Glutamatergic neuron (in vitro differentiated cells): ENCODE measurements around the gene PRSS48. TPM values are rescaled to one million over a fixed set of nuclear protein-coding genes. Genes with fewer than 3 reads are reported as not detected.

Experiments used
- DNase-seq: peaks from one replicate; pipeline ENCODE4 v3.0.0; 2022
- H3K27ac Mint-ChIP-seq: one replicate; pipeline ENCODE4 v1.8.0; 2020; ENCODE audit warnings: mild to moderate bottlenecking, mixed read lengths, inconsistent platforms; ENCODE audit not compliant: unreplicated experiment
- H3K27me3 Mint-ChIP-seq: one replicate; pipeline ENCODE4 v1.8.0; 2020; ENCODE audit warnings: mild to moderate bottlenecking, moderate library complexity, mixed read lengths, inconsistent platforms; ENCODE audit not compliant: unreplicated experiment
- H3K36me3 Mint-ChIP-seq: one replicate; pipeline ENCODE4 v1.8.0; 2020; ENCODE audit warnings: mild to moderate bottlenecking, mixed read lengths, inconsistent platforms; ENCODE audit not compliant: unreplicated experiment
- H3K4me1 Mint-ChIP-seq: one replicate; pipeline ENCODE4 v1.8.0; 2020; ENCODE audit warnings: mild to moderate bottlenecking, low read depth, mixed read lengths, inconsistent platforms; ENCODE audit not compliant: unreplicated experiment
- H3K4me3 Mint-ChIP-seq: one replicate; pipeline ENCODE4 v1.8.0; 2020; ENCODE audit warnings: mild to moderate bottlenecking, mixed read lengths, inconsistent platforms; ENCODE audit not compliant: unreplicated experiment
- H3K9me3 Mint-ChIP-seq: one replicate; pipeline ENCODE4 v1.8.0; 2020; ENCODE audit warnings: mild to moderate bottlenecking, moderate library complexity, mixed read lengths, inconsistent platforms; ENCODE audit not compliant: unreplicated experiment
- CTCF ChIP-seq: fragments of 200-600 bp; sonication (generic); IDR thresholded peaks from one replicate; pipeline ENCODE4 v1.5.0; 2021; ENCODE audit not compliant: partially characterized antibody, unreplicated experiment
- total RNA-seq: library from RNA; stranded (reverse); fragmentation: NEBNext Ultra II Directional; extraction: Animal tissue kit (Norgen Biotek cat#: 25700); gene quantifications from one replicate; pipeline ENCODE4 v1.2.1, GENCODE V29; 2021; ENCODE audit not compliant: unreplicated experiment

Gene PRSS48
- total RNA-seq, 1 donor from 2014 or later: not detected

GRCh38 chr4:151259752-151260151 lies 17.2 kb upstream of the PRSS48 start:
- H3K9me3 Mint-ChIP-seq: peaks cover 3% of the 10 kb centered on the region
- no peak overlapping the region for H3K4me3 Mint-ChIP-seq
- H3K27ac Mint-ChIP-seq: no peak overlapping the region
- peaks cover 3% of the 10 kb centered on the region for H3K36me3 Mint-ChIP-seq
- no peak for DNase-seq
- TF ChIP-seq CTCF: no peak
- H3K4me1 Mint-ChIP-seq: no peaks in the 10 kb centered on the region
- no peaks in the 10 kb centered on the region for H3K27me3 Mint-ChIP-seq

DNA sequence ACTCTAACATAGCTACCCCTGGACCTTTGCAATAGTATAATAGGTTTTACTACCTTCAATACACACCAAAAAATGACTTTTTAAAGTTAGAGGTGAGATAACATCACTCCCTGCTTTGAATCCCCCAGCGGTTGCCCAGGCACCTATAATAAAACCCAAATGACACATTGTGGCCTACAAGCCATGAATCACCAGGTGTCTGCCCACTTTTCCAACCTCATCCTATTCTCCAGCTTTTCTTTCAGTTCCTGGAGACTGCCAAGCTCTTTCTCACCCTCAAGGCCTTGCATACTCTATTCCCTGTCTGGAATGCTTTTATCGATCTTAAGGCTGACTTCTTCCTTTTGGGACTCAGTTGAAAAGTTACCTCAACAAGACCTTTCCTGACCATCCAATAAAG lies 16.4 kb upstream of the PRSS48 start:
- Mint-ChIP-seq H3K27me3 (no peaks in the 10 kb centered on the region), H3K4me1 (no peaks in the 10 kb centered on the region), H3K9me3 (peaks cover 3% of the 10 kb centered on the region), H3K27ac (no peak overlapping the region), H3K36me3 (peaks cover 3% of the 10 kb centered on the region), H3K4me3 (no peak overlapping the region)
- DNase-seq: no peak
- no peak for TF ChIP-seq CTCF

GRCh38 chr4:151263455-151263854 lies 13.5 kb upstream of the PRSS48 start:
- H3K27ac Mint-ChIP-seq: no peak overlapping the region
- DNase-seq: no peak
- H3K4me3 Mint-ChIP-seq: no peak overlapping the region
- peaks cover 2% of the 10 kb centered on the region for H3K9me3 Mint-ChIP-seq
- no peaks in the 10 kb centered on the region for H3K4me1 Mint-ChIP-seq
- no peak for TF ChIP-seq CTCF
- no peaks in the 10 kb centered on the region for H3K36me3 Mint-ChIP-seq
- no peaks in the 10 kb centered on the region for H3K27me3 Mint-ChIP-seq

- DNase-seq: no peak
- no peaks in the 10 kb centered on the region for H3K27me3 Mint-ChIP-seq
- H3K27ac Mint-ChIP-seq: no peak overlapping the region
- H3K9me3 Mint-ChIP-seq: peaks cover 2% of the 10 kb centered on the region
- H3K4me1 Mint-ChIP-seq: no peaks in the 10 kb centered on the region
- no peak overlapping the region for H3K4me3 Mint-ChIP-seq
- no peaks in the 10 kb centered on the region for H3K36me3 Mint-ChIP-seq
- TF ChIP-seq CTCF: no peak
These were observed 10.5 kb upstream of the PRSS48 start for GRCh38 chr4:151266497-151266896.

GRCh38 chr4:151267104-151267503 lies 9.9 kb upstream of the PRSS48 start:
- Mint-ChIP-seq H3K9me3 (peaks cover 2% of the 10 kb centered on the region), H3K36me3 (no peaks in the 10 kb centered on the region), H3K27me3 (no peaks in the 10 kb centered on the region), H3K27ac (no peak overlapping the region), H3K4me1 (no peaks in the 10 kb centered on the region), H3K4me3 (no peak overlapping the region)
- no peak for TF ChIP-seq CTCF
- no peak for DNase-seq
